Endothelial cell of umbilical vein (primary cell): ENCODE results near the gene SRL. TPM values are rescaled to one million over a fixed set of nuclear protein-coding genes. Genes with fewer than 3 reads are reported as not detected.

Source experiments
- BruUV-seq: library from RNA; stranded (reverse); fragments of 400-500 nt; replicated peaks from 2 replicates; lab custom pipeline; 2021; lab: Mats Ljungman, UMichigan
- CTCF ChIA-PET: fragments of 300-600, 350-600 bp; sonication (Branson Sonifier 250); formaldehyde crosslinking; loops from one replicate; lab custom pipeline; 2021; ENCODE audit warnings: antibody characterized with exemption, inconsistent platforms; lab: Charles Lee
- POLR2A ChIA-PET: fragments of 300-600, 350-600 bp; sonication (Branson Sonifier 250); formaldehyde crosslinking; loops from one replicate; lab custom pipeline; 2021; ENCODE audit warnings: antibody characterized with exemption, inconsistent platforms; lab: Charles Lee
- DNase-seq: peaks from one replicate; pipeline ENCODE4 v3.0.0-alpha.2; 2011; ENCODE audit warnings: low read depth, low spot score
- FAIRE-seq: peaks from 2 replicates; lab custom pipeline; 2011; peaks lifted over from hg19 to GRCh38; lab: Jason Lieb, UNC
- H2AFZ ChIP-seq: 2 replicates; pipeline ENCODE4 v1.6.0; 2012; ENCODE audit warnings: low read depth, low read length, control low read depth, inconsistent platforms
- H3K27ac ChIP-seq: 2 replicates; pipeline ENCODE4 v1.5.1; 2011; ENCODE audit warnings: low read depth, mild to moderate bottlenecking, control low read depth, low read length, moderate library complexity; ENCODE audit not compliant: insufficient read depth
- H3K27me3 ChIP-seq, 2 experiments: 2 replicates each; pipeline versions ENCODE4 v1.6.0 to v1.6.1; 2011; ENCODE audit warnings: low read length in 2 of 2, mixed read lengths in 1 of 2; ENCODE audit not compliant: control insufficient read depth in 2 of 2, insufficient read depth in 2 of 2
- H3K36me3 ChIP-seq, 2 experiments: 2 replicates in 1 of 2; 3 replicates in 1 of 2; pipeline ENCODE4 v1.5.1; 2011; ENCODE audit warnings: low read length in 2 of 2, mild to moderate bottlenecking in 1 of 2, moderate library complexity in 1 of 2; ENCODE audit not compliant: control insufficient read depth in 2 of 2, insufficient read depth in 2 of 2; ENCODE audit errors: extremely low read depth in 1 of 2
- H3K4me1 ChIP-seq: 3 replicates; pipeline ENCODE4 v1.5.1; 2011; ENCODE audit warnings: mild to moderate bottlenecking, low read length; ENCODE audit not compliant: control insufficient read depth, insufficient read depth; ENCODE audit errors: extremely low read depth
- H3K4me2 ChIP-seq: 2 replicates; pipeline ENCODE4 v1.6.1; 2011; ENCODE audit warnings: low read length, control low read depth, mixed read lengths; ENCODE audit not compliant: insufficient read depth
- H3K4me3 ChIP-seq, 3 experiments: fragments of 200-600 bp in 1 of 3; sonication (generic), shearing (Covaris generic) in 1 of 3; replicated peaks in 1 of 3; 2 replicates each; pipeline ENCODE4 v1.5.1; 2011 to 2016; ENCODE audit warnings: control low read depth in 3 of 3, low read length in 3 of 3, mild to moderate bottlenecking in 2 of 3, inconsistent platforms in 1 of 3, low read depth in 1 of 3, moderate library complexity in 1 of 3; ENCODE audit not compliant: insufficient read depth in 1 of 3
- H3K79me2 ChIP-seq: 2 replicates; pipeline ENCODE4 v1.6.0; 2012; ENCODE audit warnings: low read length, inconsistent platforms; ENCODE audit not compliant: control insufficient read depth, insufficient read depth
- H3K9ac ChIP-seq: replicated peaks from 2 replicates; pipeline ENCODE3; 2011; ENCODE audit warnings: low read length, control low read depth; ENCODE audit not compliant: insufficient read depth; ENCODE audit errors: extremely low read depth
- H3K9me1 ChIP-seq: replicated peaks from 3 replicates; pipeline ENCODE4 v1.6.0; 2011; ENCODE audit warnings: mild to moderate bottlenecking, low read length; ENCODE audit not compliant: control insufficient read depth, insufficient read depth; ENCODE audit errors: extremely low read depth
- H3K9me3 ChIP-seq: replicated peaks from 2 replicates; pipeline ENCODE4 v1.5.1; 2012; ENCODE audit warnings: low read length, inconsistent platforms; ENCODE audit not compliant: control insufficient read depth, insufficient read depth
- H4K20me1 ChIP-seq: replicated peaks from 2 replicates; pipeline ENCODE3; 2011; ENCODE audit warnings: mild to moderate bottlenecking, low read length; ENCODE audit not compliant: control insufficient read depth, insufficient read depth; ENCODE audit errors: extremely low read depth
- CTCF ChIP-seq, 2 donors: IDR thresholded peaks; 1 replicate in 1 of 2; 2 replicates in 1 of 2; pipeline ENCODE4 v1.5.1; 2011; ENCODE audit warnings: low read length in 2 of 2, mild to moderate bottlenecking in 2 of 2, moderate library complexity in 2 of 2, control low read depth in 1 of 2, inconsistent platforms in 1 of 2, low read depth in 1 of 2; ENCODE audit not compliant: insufficient read depth in 1 of 2; ENCODE audit errors: extremely low read depth in 1 of 2
- EZH2 ChIP-seq: IDR thresholded peaks from 2 replicates; pipeline ENCODE4 v1.6.1; 2012; ENCODE audit warnings: borderline replicate concordance, low read depth, mild to moderate bottlenecking, moderate library complexity, low read length, inconsistent platforms; ENCODE audit not compliant: severe bottlenecking
- FOS ChIP-seq: IDR thresholded peaks from 2 replicates; pipeline ENCODE4 v1.6.1; 2011; ENCODE audit warnings: mild to moderate bottlenecking, low read length, moderate library complexity, borderline replicate concordance; ENCODE audit not compliant: insufficient read depth
- GATA2 ChIP-seq: IDR thresholded peaks from 2 replicates; pipeline ENCODE4 v1.7.0; 2011; ENCODE audit warnings: low read depth, mild to moderate bottlenecking, moderate library complexity, mixed read lengths, low read length; ENCODE audit not compliant: insufficient read length, insufficient read depth
- JUN ChIP-seq: IDR thresholded peaks from 2 replicates; pipeline ENCODE4 v1.6.1; 2011; ENCODE audit warnings: borderline replicate concordance, low read depth; ENCODE audit not compliant: insufficient read length, insufficient read depth
- MAX ChIP-seq: IDR thresholded peaks from 2 replicates; pipeline ENCODE4 v1.6.1; 2011; ENCODE audit not compliant: insufficient read depth, insufficient read length
- MYC ChIP-seq: IDR thresholded peaks from one replicate; pipeline ENCODE4 v1.6.1; 2011; ENCODE audit warnings: mild to moderate bottlenecking, low read depth, low read length
- POLR2A ChIP-seq: IDR thresholded peaks from 2 replicates; pipeline ENCODE4 v1.6.1; 2012; ENCODE audit warnings: low read depth, mild to moderate bottlenecking, control low read depth, low read length
- POLR2AphosphoS5 ChIP-seq: IDR thresholded peaks from 2 replicates; pipeline ENCODE4 v1.6.1; 2012; ENCODE audit warnings: low read depth, mild to moderate bottlenecking, control low read depth, low read length, moderate library complexity; ENCODE audit not compliant: insufficient read depth
- dilution Hi-C: fragments of 300-500 bp; cut with MboI; formaldehyde crosslinking; loops from one replicate; pipeline ENCODE4 v1.15.0; 2019; ENCODE audit warnings: low sequenced_read_pairs; ENCODE audit not compliant: extremely low pct_ligation_motif_present
- intact Hi-C: fragments of 100-400 bp; cut with micrococcal nuclease; formaldehyde crosslinking; loops from one replicate; pipeline ENCODE4 v1.10.0; 2022
- polyA plus RNA-seq, 4 experiments: library from polyadenylated mRNA; depleted of rRNA in 3 of 4; stranded (reverse) in 3 of 4; unstranded in 1 of 4; fragments of >200 nt; gene quantifications; 2 replicates each; pipeline versions ENCODE4 v1.2.1 to v1.2.3, GENCODE V29; 2011 to 2012; ENCODE audit warnings: missing spikeins in 1 of 4
- total RNA-seq: library from RNA; stranded (reverse); gene quantifications from 2 replicates; pipeline ENCODE4 v1.2.3, GENCODE V29; 2021

SRL gene
- total and polyA plus RNA-seq, 2 donors (not counting 3 experiments of a cell fraction or from before 2014, with no cell fraction given): 0.21 to 0.29 TPM

GRCh38 chr16:4240624-4241023 is 1.3 kb downstream of the SRL start:
- Histone ChIP-seq H3K27me3 (no peaks in the 10 kb centered on the region), H3K36me3 (no peaks in the 10 kb centered on the region), H3K4me1 (peaks cover 7% of the 10 kb centered on the region), H4K20me1 (no peaks in the 10 kb centered on the region), H3K4me2 (no peak overlapping the region), H3K9me1 (no peaks in the 10 kb centered on the region), H3K9ac (no peak overlapping the region), H3K9me3 (no peaks in the 10 kb centered on the region), H3K4me3 (no peak overlapping the region), H3K79me2 (no peaks in the 10 kb centered on the region), H3K27ac (no peak overlapping the region), H2AFZ (no peak overlapping the region)
- CTCF ChIA-PET: interaction anchor here (2.3 kb wide), 1 partner anchor 13 kb away, joined by 14 read pairs; no protein-coding TSS in a partner anchor
- POLR2A ChIA-PET: no interaction called here
- no peak for TF ChIP-seq MYC
- TF ChIP-seq GATA2: no peak
- TF ChIP-seq POLR2A: no peak
- TF ChIP-seq FOS: no peak
- no peak for TF ChIP-seq MAX
- TF ChIP-seq CTCF (IDR thresholded peaks at IDR 0.05; ENCODE audit: extremely low read depth in 1 of 2, insufficient read depth in 1 of 2, low read depth in 1 of 2, low read length in 2 of 2): no peak
- no peak for TF ChIP-seq POLR2AphosphoS5
- no peak for TF ChIP-seq JUN
- TF ChIP-seq EZH2: no peak
- intact Hi-C loops: no loop called here
- DNase-seq (no peak), FAIRE-seq (no peak)
- BruUV-seq: no TSS peak
- dilution Hi-C loops: no loop called here
